Activated naive CD8-positive, alpha-beta T cell (primary cell): Measurements from ENCODE around the gene CHD3.

Source experiments
- H3K27ac Mint-ChIP-seq: one replicate; pipeline ENCODE4 v1.8.0; 2021; ENCODE audit warnings: mixed read lengths
- H3K27me3 Mint-ChIP-seq: one replicate; pipeline ENCODE4 v1.8.0; 2021; ENCODE audit warnings: mixed read lengths
- H3K36me3 Mint-ChIP-seq: one replicate; pipeline ENCODE4 v1.8.0; 2021; ENCODE audit warnings: mixed read lengths
- H3K4me1 Mint-ChIP-seq: one replicate; pipeline ENCODE4 v1.8.0; 2021; ENCODE audit warnings: low read depth, mixed read lengths
- H3K4me3 Mint-ChIP-seq: one replicate; pipeline ENCODE4 v1.8.0; 2021; ENCODE audit warnings: mild to moderate bottlenecking, mixed read lengths
- H3K9me3 Mint-ChIP-seq: one replicate; pipeline ENCODE4 v1.8.0; 2021; ENCODE audit warnings: low read depth, mixed read lengths

Gene CHD3

DNA sequence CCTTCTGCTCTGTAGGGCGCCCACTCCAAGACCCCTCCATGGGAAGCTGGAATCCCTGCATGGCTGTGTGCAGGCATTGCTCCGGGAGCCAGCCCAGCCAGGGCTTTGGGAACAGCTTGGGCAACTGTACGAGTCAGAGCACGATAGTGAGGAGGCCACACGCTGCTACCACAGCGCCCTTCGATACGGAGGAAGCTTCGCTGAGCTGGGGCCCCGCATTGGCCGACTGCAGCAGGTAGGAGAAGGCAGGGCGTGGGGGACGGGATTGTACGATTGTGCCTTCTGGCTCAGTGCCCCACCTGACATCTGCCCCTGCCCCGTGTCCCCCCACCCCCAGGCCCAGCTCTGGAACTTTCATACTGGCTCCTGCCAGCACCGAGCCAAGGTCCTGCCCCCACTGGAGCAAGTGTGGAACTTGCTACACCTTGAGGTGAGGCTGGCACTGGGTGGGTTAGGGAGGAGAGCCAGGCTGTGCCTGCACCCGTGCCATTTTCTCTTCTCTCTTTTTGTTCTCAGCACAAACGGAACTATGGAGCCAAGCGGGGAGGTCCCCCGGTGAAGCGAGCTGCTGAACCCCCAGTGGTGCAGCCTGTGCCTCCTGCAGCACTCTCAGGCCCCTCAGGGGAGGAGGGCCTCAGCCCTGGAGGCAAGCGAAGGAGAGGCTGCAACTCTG lies 42.4 kb upstream of the CHD3 start:
- H3K27ac Mint-ChIP-seq = peak overlapping the region; percentile 66
- H3K4me3 Mint-ChIP-seq = peak overlapping the region; percentile 95
- peaks cover 2% of the 10 kb centered on the region for H3K36me3 Mint-ChIP-seq
- H3K27me3 Mint-ChIP-seq = no peaks in the 10 kb centered on the region
- H3K9me3 Mint-ChIP-seq = no peaks in the 10 kb centered on the region
- H3K4me1 Mint-ChIP-seq = peaks cover 30% of the 10 kb centered on the region

- Mint-ChIP-seq H3K9me3 (no peaks in the 10 kb centered on the region), H3K27me3 (no peaks in the 10 kb centered on the region), H3K4me1 (peaks cover 34% of the 10 kb centered on the region), H3K36me3 (peaks cover 2% of the 10 kb centered on the region), H3K27ac (peak overlapping the region; percentile 66), H3K4me3 (peak overlapping the region; percentile 95)
Measured at GRCh38 chr17:7846765-7847661, 41.6 kb upstream of the CHD3 start.

- Mint-ChIP-seq H3K4me1 (peaks cover 35% of the 10 kb centered on the region), H3K36me3 (peaks cover 2% of the 10 kb centered on the region), H3K27ac (no peak overlapping the region)
Measured at GRCh38 chr17:7848131-7848579, 40.4 kb upstream of the CHD3 start.

GRCh38 chr17:7848739-7849129 lies 39.9 kb upstream of the CHD3 start:
- H3K27ac Mint-ChIP-seq = no peak overlapping the region
- H3K9me3 Mint-ChIP-seq = no peaks in the 10 kb centered on the region
- H3K4me3 Mint-ChIP-seq = no peak overlapping the region
- H3K36me3 Mint-ChIP-seq = peaks cover 2% of the 10 kb centered on the region
- H3K27me3 Mint-ChIP-seq = no peaks in the 10 kb centered on the region
- H3K4me1 Mint-ChIP-seq = peaks cover 36% of the 10 kb centered on the region

More at GRCh38 chr17:7848131-7848579, 40.4 kb upstream of the CHD3 start:
- H3K27me3 Mint-ChIP-seq = no peaks in the 10 kb centered on the region
- no peaks in the 10 kb centered on the region for H3K9me3 Mint-ChIP-seq
- H3K4me3 Mint-ChIP-seq = peak overlapping the region; percentile 58

DNA sequence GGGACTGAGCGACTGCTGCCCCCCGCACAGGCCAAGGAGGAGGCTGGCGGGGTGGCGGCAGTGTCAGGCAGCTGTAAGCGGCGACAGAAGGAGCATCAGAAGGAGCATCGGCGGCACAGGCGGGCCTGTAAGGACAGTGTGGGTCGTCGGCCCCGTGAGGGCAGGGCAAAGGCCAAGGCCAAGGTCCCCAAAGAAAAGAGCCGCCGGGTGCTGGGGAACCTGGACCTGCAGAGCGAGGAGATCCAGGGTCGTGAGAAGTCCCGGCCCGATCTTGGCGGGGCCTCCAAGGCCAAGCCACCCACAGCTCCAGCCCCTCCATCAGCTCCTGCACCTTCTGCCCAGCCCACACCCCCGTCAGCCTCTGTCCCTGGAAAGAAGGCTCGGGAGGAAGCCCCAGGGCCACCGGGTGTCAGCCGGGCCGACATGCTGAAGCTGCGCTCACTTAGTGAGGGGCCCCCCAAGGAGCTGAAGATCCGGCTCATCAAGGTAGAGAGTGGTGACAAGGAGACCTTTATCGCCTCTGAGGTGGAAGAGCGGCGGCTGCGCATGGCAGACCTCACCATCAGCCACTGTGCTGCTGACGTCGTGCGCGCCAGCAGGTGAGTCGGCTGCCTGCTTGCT lies 39.3 kb upstream of the CHD3 start:
- Mint-ChIP-seq H3K36me3 (peaks cover 4% of the 10 kb centered on the region), H3K4me3 (peak overlapping the region; percentile 76), H3K9me3 (no peaks in the 10 kb centered on the region), H3K27ac (no peak overlapping the region), H3K4me1 (peaks cover 39% of the 10 kb centered on the region), H3K27me3 (no peaks in the 10 kb centered on the region)

DNA sequence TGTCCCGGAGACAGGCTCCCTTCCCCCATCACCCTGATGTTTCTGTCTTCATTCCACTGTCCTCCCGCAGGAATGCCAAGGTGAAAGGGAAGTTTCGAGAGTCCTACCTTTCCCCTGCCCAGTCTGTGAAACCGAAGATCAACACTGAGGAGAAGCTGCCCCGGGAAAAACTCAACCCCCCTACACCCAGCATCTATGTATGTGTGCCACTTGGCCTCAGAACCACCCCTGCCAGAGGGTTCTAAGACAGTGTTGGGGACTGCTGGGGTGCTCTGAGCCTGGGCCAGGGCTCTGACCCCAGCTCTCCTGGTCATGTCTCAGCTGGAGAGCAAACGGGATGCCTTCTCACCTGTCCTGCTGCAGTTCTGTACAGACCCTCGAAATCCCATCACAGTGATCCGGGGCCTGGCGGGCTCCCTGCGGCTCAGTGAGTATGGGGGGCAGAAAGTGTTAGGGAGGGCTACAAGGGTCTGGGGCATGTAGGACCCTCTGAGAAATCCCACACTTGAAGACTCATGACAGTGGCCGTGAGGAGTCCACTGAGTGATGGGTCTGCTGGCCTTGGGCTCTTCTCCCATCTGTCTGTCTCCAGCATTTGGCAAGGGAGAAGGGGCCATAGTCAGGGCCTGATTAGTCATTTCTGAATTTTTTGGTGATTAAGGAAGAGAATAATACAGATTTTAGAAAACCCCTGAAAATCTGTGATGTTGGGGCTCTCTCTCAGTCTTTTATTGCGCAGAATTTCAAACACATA lies 38.7 kb upstream of the CHD3 start:
- H3K9me3 Mint-ChIP-seq = no peaks in the 10 kb centered on the region
- peaks cover 4% of the 10 kb centered on the region for H3K36me3 Mint-ChIP-seq
- H3K27me3 Mint-ChIP-seq = no peaks in the 10 kb centered on the region
- peaks cover 39% of the 10 kb centered on the region for H3K4me1 Mint-ChIP-seq
- peak overlapping the region; percentile 76 for H3K4me3 Mint-ChIP-seq
- peak overlapping the region; percentile 82 for H3K27ac Mint-ChIP-seq

GRCh38 chr17:7850701-7851437 lies 37.7 kb upstream of the CHD3 start:
- Mint-ChIP-seq H3K9me3 (no peaks in the 10 kb centered on the region), H3K36me3 (peaks cover 5% of the 10 kb centered on the region), H3K27me3 (no peaks in the 10 kb centered on the region), H3K4me3 (peak overlapping the region; percentile 76), H3K4me1 (peaks cover 39% of the 10 kb centered on the region), H3K27ac (peak overlapping the region; percentile 77)

GRCh38 chr17:7851438-7852261 lies 36.9 kb upstream of the CHD3 start:
- H3K4me3 Mint-ChIP-seq = peak overlapping the region; percentile 76
- H3K4me1 Mint-ChIP-seq = peaks cover 36% of the 10 kb centered on the region
- H3K27ac Mint-ChIP-seq = peak overlapping the region; percentile 4

GRCh38 chr17:7852262-7852670 lies 36.3 kb upstream of the CHD3 start:
- Mint-ChIP-seq H3K4me3 (peak overlapping the region; percentile 76), H3K27ac (peak overlapping the region; percentile 4), H3K9me3 (no peaks in the 10 kb centered on the region), H3K36me3 (peaks cover 5% of the 10 kb centered on the region), H3K4me1 (peaks cover 34% of the 10 kb centered on the region), H3K27me3 (no peaks in the 10 kb centered on the region)

More at GRCh38 chr17:7851438-7852261, 36.9 kb upstream of the CHD3 start:
- H3K9me3 Mint-ChIP-seq = no peaks in the 10 kb centered on the region
- H3K36me3 Mint-ChIP-seq = peaks cover 5% of the 10 kb centered on the region
- H3K27me3 Mint-ChIP-seq = no peaks in the 10 kb centered on the region

GRCh38 chr17:7852919-7853690 lies 35.5 kb upstream of the CHD3 start:
- H3K27ac Mint-ChIP-seq = no peak overlapping the region
- no peaks in the 10 kb centered on the region for H3K9me3 Mint-ChIP-seq
- peaks cover 34% of the 10 kb centered on the region for H3K4me1 Mint-ChIP-seq
- no peak overlapping the region for H3K4me3 Mint-ChIP-seq
- no peaks in the 10 kb centered on the region for H3K27me3 Mint-ChIP-seq
- peaks cover 5% of the 10 kb centered on the region for H3K36me3 Mint-ChIP-seq

- no peaks in the 10 kb centered on the region for H3K9me3 Mint-ChIP-seq
- peaks cover 33% of the 10 kb centered on the region for H3K4me1 Mint-ChIP-seq
- H3K27me3 Mint-ChIP-seq = no peaks in the 10 kb centered on the region
- H3K4me3 Mint-ChIP-seq = no peak overlapping the region
- H3K36me3 Mint-ChIP-seq = peaks cover 5% of the 10 kb centered on the region
- no peak overlapping the region for H3K27ac Mint-ChIP-seq
Measured at GRCh38 chr17:7853691-7854038, 34.9 kb upstream of the CHD3 start.

DNA sequence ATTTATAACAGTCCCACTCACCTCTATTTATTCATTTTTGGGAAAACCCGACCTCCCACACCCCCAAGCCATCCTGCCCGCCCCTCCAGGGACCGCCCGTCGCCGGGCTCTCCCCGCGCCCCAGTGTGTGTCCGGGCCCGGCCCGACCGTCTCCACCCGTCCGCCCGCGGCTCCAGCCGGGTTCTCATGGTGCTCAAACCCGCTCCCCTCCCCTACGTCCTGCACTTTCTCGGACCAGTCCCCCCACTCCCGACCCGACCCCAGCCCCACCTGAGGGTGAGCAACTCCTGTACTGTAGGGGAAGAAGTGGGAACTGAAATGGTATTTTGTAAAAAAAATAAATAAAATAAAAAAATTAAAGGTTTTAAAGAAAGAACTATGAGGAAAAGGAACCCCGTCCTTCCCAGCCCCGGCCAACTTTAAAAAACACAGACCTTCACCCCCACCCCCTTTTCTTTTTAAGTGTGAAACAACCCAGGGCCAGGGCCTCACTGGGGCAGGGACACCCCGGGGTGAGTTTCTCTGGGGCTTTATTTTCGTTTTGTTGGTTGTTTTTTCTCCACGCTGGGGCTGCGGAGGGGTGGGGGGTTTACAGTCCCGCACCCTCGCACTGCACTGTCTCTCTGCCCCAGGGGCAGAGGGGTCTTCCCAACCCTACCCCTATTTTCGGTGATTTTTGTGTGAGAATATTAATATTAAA lies 34.4 kb upstream of the CHD3 start:
- Mint-ChIP-seq H3K9me3 (no peaks in the 10 kb centered on the region), H3K27me3 (no peaks in the 10 kb centered on the region), H3K4me3 (no peak overlapping the region), H3K27ac (no peak overlapping the region), H3K4me1 (peaks cover 36% of the 10 kb centered on the region), H3K36me3 (peaks cover 5% of the 10 kb centered on the region)
